Endodermal cell (in vitro differentiated cells): ENCODE measurements around the gene SBNO2. TPM values are rescaled to one million over a fixed set of nuclear protein-coding genes. Genes with fewer than 3 reads are reported as not detected.

Experiments used
- DNase-seq: peaks from one replicate; pipeline ENCODE4 v3.0.0-alpha.2; 2017
- H3K27ac ChIP-seq: 2 replicates; pipeline ENCODE4 v1.5.1; 2013; ENCODE audit warnings: mild to moderate bottlenecking, low read depth, low read length, moderate library complexity
- H3K27me3 ChIP-seq: 2 replicates; pipeline ENCODE4 v1.6.1; 2013; ENCODE audit warnings: mild to moderate bottlenecking, low read length, moderate library complexity; ENCODE audit not compliant: insufficient read depth, control insufficient read depth, poor library complexity, severe bottlenecking
- H3K36me3 ChIP-seq: 2 replicates; pipeline ENCODE4 v1.7.0; 2013; ENCODE audit warnings: mild to moderate bottlenecking, low read length, moderate library complexity; ENCODE audit not compliant: control insufficient read depth, insufficient read depth
- H3K4me1 ChIP-seq: one replicate; pipeline ENCODE4 v1.7.0; 2013; ENCODE audit warnings: low read length; ENCODE audit not compliant: control insufficient read depth, insufficient read depth
- H3K4me3 ChIP-seq: 2 replicates; pipeline ENCODE4 v1.5.1; 2013; ENCODE audit warnings: mild to moderate bottlenecking, low read length, moderate library complexity
- H3K9ac ChIP-seq: 2 replicates; pipeline ENCODE4 v1.6.1; 2013; ENCODE audit warnings: mild to moderate bottlenecking, low read length, moderate library complexity; ENCODE audit not compliant: poor library complexity, severe bottlenecking; ENCODE audit errors: extremely low read depth
- H3K9me3 ChIP-seq: 2 replicates; pipeline ENCODE4 v1.6.1; 2013; ENCODE audit warnings: mild to moderate bottlenecking, low read length, moderate library complexity; ENCODE audit not compliant: control insufficient read depth
- H3K27ac Mint-ChIP-seq: 2 replicates; pipeline ENCODE4 v1.8.0; 2020; ENCODE audit warnings: mixed read lengths
- H3K27me3 Mint-ChIP-seq: 2 replicates; pipeline ENCODE4 v1.8.0; 2021; ENCODE audit warnings: mild to moderate bottlenecking, mixed read lengths; ENCODE audit not compliant: insufficient read depth
- H3K36me3 Mint-ChIP-seq: 2 replicates; pipeline ENCODE4 v1.8.0; 2020; ENCODE audit warnings: low read depth, mixed read lengths
- H3K4me1 Mint-ChIP-seq: 2 replicates; pipeline ENCODE4 v1.8.0; 2020; ENCODE audit warnings: mixed read lengths
- H3K4me3 Mint-ChIP-seq: 2 replicates; pipeline ENCODE4 v1.8.0; 2020; ENCODE audit warnings: mild to moderate bottlenecking, moderate library complexity, mixed read lengths
- H3K9me3 Mint-ChIP-seq: 2 replicates; pipeline ENCODE4 v1.8.0; 2020; ENCODE audit warnings: mild to moderate bottlenecking, mixed read lengths
- WGBS, 2 experiments: methylation state at CpG; one replicate each; pipeline versions ENCODE4 v1.1.5 to v1.1.7; 2013; ENCODE audit warnings: missing lambda C conversion rate in 2 of 2, mixed read lengths in 1 of 2; ENCODE audit not compliant: insufficient coverage in 1 of 2, insufficient read length in 1 of 2; 5-methylcytosine and 5-hydroxymethylcytosine counted together
- total RNA-seq, 2 donors: library from RNA; stranded (reverse); fragmentation: NEBNext Ultra II Directional in 1 of 2; extraction: Animal tissue kit (Norgen Biotek cat#: 25700) in 1 of 2; gene quantifications; 2 replicates in 1 of 2; 3 replicates in 1 of 2; pipeline ENCODE4 v1.2.1, GENCODE V29; 2021
- TF ChIP-seq, protein P1 (sequence below): fragments of 200-600 bp; sonication (generic); conservative IDR thresholded peaks from 2 replicates; pipeline ENCODE4 v1.5.0; 2021; ENCODE audit warnings: antibody characterized with exemption, mild to moderate bottlenecking

Gene SBNO2
- total RNA-seq, 2 donors from 2014 or later, result 43.3 to 50.4 TPM

DNA sequence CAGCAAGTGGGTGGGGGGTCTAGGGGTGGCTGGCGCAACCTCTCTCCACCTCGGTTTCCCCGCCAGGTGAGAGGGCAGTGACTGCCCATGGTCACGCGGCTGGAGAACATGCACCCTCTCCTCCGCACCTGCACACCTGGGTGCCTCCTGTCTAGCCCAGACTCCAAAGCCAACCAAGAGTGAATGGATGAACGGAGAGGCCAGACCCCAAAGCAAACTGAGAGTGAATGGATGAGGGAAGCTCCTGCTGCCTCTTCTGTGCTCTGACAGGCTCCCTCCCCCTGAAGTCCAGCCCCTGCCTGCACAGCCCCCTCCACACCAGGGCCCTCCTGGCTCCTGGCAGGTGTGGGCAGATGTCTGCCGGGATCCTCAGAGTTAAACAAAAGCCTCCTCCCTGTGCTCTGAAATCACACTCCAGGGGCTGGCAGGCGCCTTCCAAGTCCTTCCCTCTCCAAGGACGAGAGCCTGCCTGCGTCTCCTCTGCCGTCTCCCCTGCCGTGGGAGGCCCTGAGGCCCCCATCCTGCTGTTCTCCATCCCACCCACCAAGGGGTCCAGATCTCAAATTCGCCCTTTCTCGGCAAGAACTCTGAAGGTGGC lies 2.2 kb downstream of the SBNO2 start:
- H3K9ac ChIP-seq, result peak overlapping the region; percentile 25
- no peaks in the 10 kb centered on the region for H3K36me3 ChIP-seq
- no peak overlapping the region for H3K27ac ChIP-seq
- no peaks in the 10 kb centered on the region for H3K27me3 Mint-ChIP-seq
- TF ChIP-seq, protein P1, sequence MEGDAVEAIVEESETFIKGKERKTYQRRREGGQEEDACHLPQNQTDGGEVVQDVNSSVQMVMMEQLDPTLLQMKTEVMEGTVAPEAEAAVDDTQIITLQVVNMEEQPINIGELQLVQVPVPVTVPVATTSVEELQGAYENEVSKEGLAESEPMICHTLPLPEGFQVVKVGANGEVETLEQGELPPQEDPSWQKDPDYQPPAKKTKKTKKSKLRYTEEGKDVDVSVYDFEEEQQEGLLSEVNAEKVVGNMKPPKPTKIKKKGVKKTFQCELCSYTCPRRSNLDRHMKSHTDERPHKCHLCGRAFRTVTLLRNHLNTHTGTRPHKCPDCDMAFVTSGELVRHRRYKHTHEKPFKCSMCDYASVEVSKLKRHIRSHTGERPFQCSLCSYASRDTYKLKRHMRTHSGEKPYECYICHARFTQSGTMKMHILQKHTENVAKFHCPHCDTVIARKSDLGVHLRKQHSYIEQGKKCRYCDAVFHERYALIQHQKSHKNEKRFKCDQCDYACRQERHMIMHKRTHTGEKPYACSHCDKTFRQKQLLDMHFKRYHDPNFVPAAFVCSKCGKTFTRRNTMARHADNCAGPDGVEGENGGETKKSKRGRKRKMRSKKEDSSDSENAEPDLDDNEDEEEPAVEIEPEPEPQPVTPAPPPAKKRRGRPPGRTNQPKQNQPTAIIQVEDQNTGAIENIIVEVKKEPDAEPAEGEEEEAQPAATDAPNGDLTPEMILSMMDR, result no peak
- no peaks in the 10 kb centered on the region for H3K27me3 ChIP-seq
- H3K9me3 Mint-ChIP-seq, result no peaks in the 10 kb centered on the region
- peaks cover 5% of the 10 kb centered on the region for H3K36me3 Mint-ChIP-seq
- peaks cover 21% of the 10 kb centered on the region for H3K4me1 Mint-ChIP-seq
- no peaks in the 10 kb centered on the region for H3K9me3 ChIP-seq
- DNase-seq, result no peak
- 70 to 93% methylated on average over 6 to 15 of the region's 15 CpGs for WGBS, 2 experiments
- peak overlapping the region; percentile 93 for H3K4me3 Mint-ChIP-seq
- H3K27ac Mint-ChIP-seq, result peak overlapping the region; percentile 83
- peak overlapping the region; percentile 90 for H3K4me3 ChIP-seq
- peaks cover 5% of the 10 kb centered on the region for H3K4me1 ChIP-seq

DNA sequence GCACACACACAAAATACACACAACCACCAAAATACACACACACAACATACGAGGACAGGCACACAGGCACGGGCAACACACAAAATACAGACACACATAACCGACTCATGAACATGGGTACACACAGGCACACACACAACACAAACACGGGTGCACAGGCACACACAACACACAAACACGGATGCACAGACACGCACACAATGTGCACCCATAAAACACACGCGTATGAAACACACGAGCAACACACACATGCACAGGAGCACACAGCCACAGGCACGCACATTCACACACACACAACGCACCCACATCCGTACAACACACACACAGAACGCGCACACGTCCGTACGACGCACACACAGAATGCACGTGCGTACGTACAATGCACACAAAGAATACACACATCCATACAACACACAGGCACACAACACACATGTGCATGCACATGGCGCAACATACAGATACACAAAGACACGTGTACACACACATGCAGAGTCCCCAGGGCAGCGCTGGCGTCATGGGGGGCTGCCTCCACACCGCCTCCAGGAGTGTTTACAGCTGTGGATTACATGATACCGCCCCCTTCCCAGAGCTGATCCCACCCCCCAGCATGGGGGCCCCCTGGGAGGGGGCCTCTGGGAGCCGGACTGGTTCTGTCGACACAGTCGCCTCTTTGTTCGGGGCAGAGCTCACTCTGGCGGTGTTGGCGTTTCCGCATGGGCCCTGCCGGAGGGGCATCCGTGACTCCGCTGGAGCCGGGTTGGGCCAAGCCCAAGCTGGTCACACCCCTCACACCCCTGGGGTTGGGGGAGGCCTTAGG lies 2.9 kb downstream of the SBNO2 start:
- no peak overlapping the region for H3K27ac ChIP-seq
- WGBS, 2 experiments, result 85 to 89% methylated on average over 21 to 38 of the region's 38 CpGs
- no peaks in the 10 kb centered on the region for H3K27me3 ChIP-seq
- Mint-ChIP-seq H3K27me3 (no peaks in the 10 kb centered on the region), H3K4me1 (peaks cover 21% of the 10 kb centered on the region), H3K9me3 (no peaks in the 10 kb centered on the region), H3K4me3 (no peak overlapping the region), H3K27ac (peak overlapping the region; percentile 74), H3K36me3 (peaks cover 5% of the 10 kb centered on the region)
- peaks cover 5% of the 10 kb centered on the region for H3K4me1 ChIP-seq
- no peak for DNase-seq
- no peak overlapping the region for H3K9ac ChIP-seq
- H3K36me3 ChIP-seq, result no peaks in the 10 kb centered on the region
- TF ChIP-seq, protein P1, result no peak
- H3K9me3 ChIP-seq, result no peaks in the 10 kb centered on the region
- H3K4me3 ChIP-seq, result peak overlapping the region; percentile 90

DNA sequence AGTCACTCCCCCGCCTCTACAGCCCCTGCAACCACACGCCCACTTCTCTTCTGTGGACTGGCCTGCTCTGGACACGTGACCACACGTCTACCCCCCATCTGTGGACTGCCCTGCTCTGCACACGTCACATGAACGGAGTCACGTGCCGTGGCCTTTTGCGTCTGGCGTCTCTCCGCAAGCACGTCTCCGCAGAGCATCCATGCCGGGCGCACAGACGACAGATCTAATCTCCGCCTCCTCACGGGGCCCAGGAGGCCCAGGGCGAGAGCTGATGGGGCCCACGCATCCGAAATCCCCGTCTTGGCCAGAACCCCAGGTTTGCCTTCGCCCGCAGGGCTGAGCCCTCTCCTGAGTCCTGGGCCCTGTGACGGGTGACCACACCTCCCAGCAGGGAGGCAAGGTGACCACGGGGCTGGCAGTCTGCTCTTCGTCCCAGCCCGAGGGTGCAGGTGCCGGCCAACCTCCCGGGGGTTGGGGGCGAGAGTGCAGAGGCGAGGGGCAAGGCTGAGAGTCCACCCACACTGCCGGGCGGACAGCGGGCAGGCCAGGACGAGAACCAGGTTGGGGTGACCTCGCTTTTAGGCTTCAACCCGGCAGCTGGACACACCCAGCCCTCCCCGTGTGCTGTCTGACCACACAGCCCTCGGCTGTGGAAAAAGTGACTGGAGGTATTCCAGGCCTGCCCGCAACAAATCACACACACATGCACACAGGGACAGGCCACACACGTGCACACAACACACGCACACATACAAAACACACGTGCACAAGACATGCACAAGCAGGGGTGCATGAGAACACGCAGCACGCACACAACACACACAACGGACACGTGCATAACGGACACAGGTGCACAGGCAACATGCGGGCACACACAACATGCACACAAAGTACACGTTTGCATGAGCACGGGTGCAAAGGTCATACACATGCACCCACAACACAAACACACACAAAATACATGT lies 3.9 kb downstream of the SBNO2 start:
- Histone ChIP-seq H3K9ac (no peak overlapping the region), H3K27ac (no peak overlapping the region), H3K27me3 (no peaks in the 10 kb centered on the region), H3K36me3 (no peaks in the 10 kb centered on the region), H3K9me3 (no peaks in the 10 kb centered on the region), H3K4me1 (peaks cover 5% of the 10 kb centered on the region), H3K4me3 (peak overlapping the region; percentile 90)
- 94% methylated on average over 40 to 52 of the region's 52 CpGs for WGBS, 2 experiments
- Mint-ChIP-seq H3K27ac (peak overlapping the region; percentile 74), H3K27me3 (no peaks in the 10 kb centered on the region), H3K36me3 (peaks cover 5% of the 10 kb centered on the region), H3K9me3 (no peaks in the 10 kb centered on the region), H3K4me3 (no peak overlapping the region), H3K4me1 (peaks cover 21% of the 10 kb centered on the region)
- TF ChIP-seq, protein P1, result no peak
- DNase-seq, result no peak
